NCI-H82 treated with DMSO at 0.1 percent for 48 hours (cell line): ENCODE results near the gene PTBP1.
A peak's percentile ranks its signal among the peaks of the same experiment; 100 is the strongest.

Experiments used
- DNase-seq: peaks from one replicate; lab custom pipeline; 2025; ENCODE audit not compliant: unreplicated experiment; lab: John Stamatoyannopoulos, UW

Gene PTBP1

GRCh38 chr19:772063-772462, 25.2 kb upstream of the PTBP1 start:
- DNase-seq: no peak

GRCh38 chr19:772730-773436, 24.4 kb upstream of the PTBP1 start:
- DNase-seq: no peak

- no peak for DNase-seq
These were observed 20.7 kb upstream of the PTBP1 start for GRCh38 chr19:776549-776948.

- no peak for DNase-seq
These were observed 18.2 kb upstream of the PTBP1 start for GRCh38 chr19:778910-779653.

GRCh38 chr19:780935-781334, 16.3 kb upstream of the PTBP1 start:
- DNase-seq: no peak

- DNase-seq: no peak
These were observed 15.5 kb upstream of the PTBP1 start for GRCh38 chr19:781800-782184.

- no peak for DNase-seq
These were observed 14.9 kb upstream of the PTBP1 start for GRCh38 chr19:782185-782877.

GRCh38 chr19:782878-783668, 14.2 kb upstream of the PTBP1 start:
- no peak for DNase-seq

- no peak for DNase-seq
These were observed 12.7 kb upstream of the PTBP1 start for GRCh38 chr19:784541-784940.

- DNase-seq: no peak
These were observed 9.7 kb upstream of the PTBP1 start for GRCh38 chr19:787536-787935.

GRCh38 chr19:788686-788982, 8.6 kb upstream of the PTBP1 start:
- DNase-seq: no peak

GRCh38 chr19:788983-789700, 8.1 kb upstream of the PTBP1 start:
- peak; percentile 21 for DNase-seq

- DNase-seq: no peak
These were observed 7.6 kb upstream of the PTBP1 start for GRCh38 chr19:789701-790060.

GRCh38 chr19:791007-791566, 6.2 kb upstream of the PTBP1 start:
- DNase-seq: no peak

- peak; percentile 47 for DNase-seq
These were observed 5.5 kb upstream of the PTBP1 start for GRCh38 chr19:791567-792305.

- no peak for DNase-seq
These were observed 4.9 kb upstream of the PTBP1 start for GRCh38 chr19:792306-792885.

- no peak for DNase-seq
These were observed 3.4 kb upstream of the PTBP1 start for GRCh38 chr19:793806-794205.

GRCh38 chr19:795073-795611, 2.1 kb upstream of the PTBP1 start:
- DNase-seq: no peak
